Trophoblast cell (in vitro differentiated cells and primary cell): ENCODE measurements around the gene HPRT1.

Source experiments
- DNase-seq, 2 donors: peaks; one replicate each; pipeline ENCODE4 v3.0.0-alpha.2; 2016
- H2AFZ ChIP-seq: 2 replicates; pipeline ENCODE4 v1.6.1; 2013; ENCODE audit warnings: low read length, moderate library complexity, mild to moderate bottlenecking; ENCODE audit not compliant: insufficient read depth, poor library complexity
- H2AK5ac ChIP-seq: 2 replicates; pipeline ENCODE4 v1.6.1; 2013; ENCODE audit warnings: mild to moderate bottlenecking, low read length
- H2BK120ac ChIP-seq: 2 replicates; pipeline ENCODE4 v1.6.1; 2013; ENCODE audit warnings: low read length, mild to moderate bottlenecking, moderate library complexity; ENCODE audit not compliant: insufficient read depth, poor library complexity
- H2BK12ac ChIP-seq: 2 replicates; pipeline ENCODE4 v1.6.1; 2013; ENCODE audit warnings: mild to moderate bottlenecking, low read length, moderate library complexity
- H2BK5ac ChIP-seq: 2 replicates; pipeline ENCODE4 v1.6.1; 2013; ENCODE audit warnings: low read length, low read depth, moderate library complexity, mild to moderate bottlenecking; ENCODE audit not compliant: poor library complexity
- H3K14ac ChIP-seq: 2 replicates; pipeline ENCODE4 v1.6.1; 2013; ENCODE audit warnings: mild to moderate bottlenecking, low read length
- H3K18ac ChIP-seq: 2 replicates; pipeline ENCODE4 v1.6.1; 2013; ENCODE audit warnings: mild to moderate bottlenecking, low read length
- H3K23ac ChIP-seq: 2 replicates; pipeline ENCODE4 v1.6.1; 2013; ENCODE audit warnings: low read length
- H3K27ac ChIP-seq: 2 replicates; pipeline ENCODE4 v1.5.1; 2013; ENCODE audit warnings: low read depth, mild to moderate bottlenecking, inconsistent platforms, low read length, moderate library complexity
- H3K27me3 ChIP-seq: 2 replicates; pipeline ENCODE4 v1.6.1; 2013; ENCODE audit warnings: inconsistent platforms, mild to moderate bottlenecking, low read length, moderate library complexity; ENCODE audit not compliant: insufficient read depth
- H3K36me3 ChIP-seq, 2 experiments: 1 replicate in 1 of 2; 2 replicates in 1 of 2; pipeline ENCODE4 v1.6.1; 2013; ENCODE audit warnings: low read length in 2 of 2, mild to moderate bottlenecking in 2 of 2, moderate library complexity in 1 of 2; ENCODE audit not compliant: insufficient read depth in 2 of 2, control insufficient read depth in 1 of 2
- H3K4ac ChIP-seq: 2 replicates; pipeline ENCODE4 v1.6.1; 2013; ENCODE audit warnings: low read depth, mild to moderate bottlenecking, low read length, moderate library complexity
- H3K4me1 ChIP-seq, 2 experiments: 1 replicate in 1 of 2; 2 replicates in 1 of 2; pipeline ENCODE4 v1.6.1; 2013; ENCODE audit warnings: low read length in 2 of 2, mild to moderate bottlenecking in 2 of 2, moderate library complexity in 1 of 2; ENCODE audit not compliant: insufficient read depth in 2 of 2, control insufficient read depth in 1 of 2
- H3K4me2 ChIP-seq: 2 replicates; pipeline ENCODE4 v1.6.1; 2013; ENCODE audit warnings: inconsistent platforms, mild to moderate bottlenecking, low read length, moderate library complexity
- H3K4me3 ChIP-seq: 2 replicates; pipeline ENCODE4 v1.5.1; 2013; ENCODE audit warnings: mild to moderate bottlenecking, low read depth, low read length, inconsistent platforms
- H3K79me1 ChIP-seq: one replicate; pipeline ENCODE4 v1.6.1; 2013; ENCODE audit warnings: low read length
- H3K79me2 ChIP-seq: 2 replicates; pipeline ENCODE4 v1.6.1; 2013; ENCODE audit warnings: low read length, mild to moderate bottlenecking; ENCODE audit not compliant: control insufficient read depth, insufficient read depth, poor library complexity
- H3K9ac ChIP-seq: 2 replicates; pipeline ENCODE4 v1.6.1; 2013; ENCODE audit warnings: mild to moderate bottlenecking, low read length
- H3K9me3 ChIP-seq: 2 replicates; pipeline ENCODE4 v1.6.1; 2013; ENCODE audit warnings: low read depth, mild to moderate bottlenecking, control low read depth, inconsistent platforms, low read length; ENCODE audit not compliant: insufficient read depth
- H4K12ac ChIP-seq: 2 replicates; pipeline ENCODE4 v1.6.1; 2013; ENCODE audit warnings: low read depth, mild to moderate bottlenecking, low read length, moderate library complexity
- H4K8ac ChIP-seq: 2 replicates; pipeline ENCODE4 v1.6.1; 2013; ENCODE audit warnings: low read depth, mild to moderate bottlenecking, low read length, moderate library complexity
- H4K91ac ChIP-seq: one replicate; pipeline ENCODE4 v1.6.1; 2013; ENCODE audit warnings: low read depth, mild to moderate bottlenecking, low read length, moderate library complexity
- WGBS: extraction: QIAGEN DNeasy Blood & Tissue Kit; methylation state at CpG from one replicate; pipeline ENCODE4 v1.1.7; 2013; ENCODE audit warnings: missing lambda C conversion rate; ENCODE audit not compliant: insufficient read length, insufficient coverage; ENCODE audit errors: extremely low coverage; 5-methylcytosine and 5-hydroxymethylcytosine counted together

Gene HPRT1

GRCh38 chrX:134533352-134533751 lies 73.4 kb downstream of the HPRT1 start:
- Histone ChIP-seq H3K4ac (no peak overlapping the region), H3K18ac (no peak overlapping the region), H4K91ac (no peak overlapping the region), H3K9me3 (no peaks in the 10 kb centered on the region), H3K4me3 (no peak overlapping the region), H3K79me1 (no peaks in the 10 kb centered on the region), H3K23ac (no peak overlapping the region), H3K4me2 (no peak overlapping the region), H4K12ac (no peak overlapping the region), H3K9ac (no peak overlapping the region), H3K36me3 (no peaks in the 10 kb centered on the region), H2AFZ (no peak overlapping the region), H2BK120ac (no peak overlapping the region), H3K14ac (no peak overlapping the region), H4K8ac (no peak overlapping the region), H2BK12ac (no peak overlapping the region), H2AK5ac (no peak overlapping the region), H3K27me3 (no peaks in the 10 kb centered on the region), H2BK5ac (no peak overlapping the region), H3K27ac (no peak overlapping the region), H3K79me2 (no peaks in the 10 kb centered on the region), H3K4me1 (peaks cover 14% of the 10 kb centered on the region in 2 experiments)
- DNase-seq = no peak
- no CpG with 5 or more reads among the region's 9 CpGs for whole genome bisulfite sequencing

DNA sequence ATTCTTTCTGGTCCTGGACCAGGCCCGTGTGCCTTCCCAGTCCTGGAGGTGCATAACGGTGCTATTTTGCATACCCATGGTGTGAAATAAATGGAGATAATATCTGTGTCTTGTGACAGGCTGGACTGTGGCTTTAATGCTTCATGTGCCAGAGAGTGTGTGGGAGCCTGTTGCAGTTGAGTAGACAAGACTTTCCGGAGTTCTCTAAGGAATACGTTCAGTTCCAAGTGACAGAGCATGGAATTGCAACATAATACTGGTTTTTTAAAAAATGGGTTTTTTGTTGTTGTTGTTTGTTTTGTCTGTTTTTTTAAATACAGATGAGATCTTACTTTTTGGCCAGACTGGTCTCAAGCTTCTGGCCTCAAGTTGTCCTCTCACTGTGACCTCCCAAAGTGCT lies 74.0 kb downstream of the HPRT1 start:
- H3K27me3 ChIP-seq = no peaks in the 10 kb centered on the region
- H3K36me3 ChIP-seq = no peaks in the 10 kb centered on the region
- no peak overlapping the region for H3K23ac ChIP-seq
- DNase-seq = peak in 1 of 2 donors; percentile 46
- no peak overlapping the region for H2AFZ ChIP-seq
- H3K18ac ChIP-seq = no peak overlapping the region
- WGBS = no CpG with 5 or more reads among the region's 4 CpGs
- no peaks in the 10 kb centered on the region for H3K9me3 ChIP-seq
- no peak overlapping the region for H4K12ac ChIP-seq
- no peak overlapping the region for H3K27ac ChIP-seq
- H3K4me1 ChIP-seq = peaks cover 11 to 14% of the 10 kb centered on the region in 2 experiments
- no peak overlapping the region for H4K91ac ChIP-seq
- H3K4me3 ChIP-seq = no peak overlapping the region
- no peaks in the 10 kb centered on the region for H3K79me1 ChIP-seq
- H3K14ac ChIP-seq = no peak overlapping the region
- no peak overlapping the region for H3K4ac ChIP-seq
- no peak overlapping the region for H2BK120ac ChIP-seq
- no peak overlapping the region for H4K8ac ChIP-seq
- H3K4me2 ChIP-seq = no peak overlapping the region
- H2BK12ac ChIP-seq = no peak overlapping the region
- H2AK5ac ChIP-seq = no peak overlapping the region
- H2BK5ac ChIP-seq = no peak overlapping the region
- H3K9ac ChIP-seq = no peak overlapping the region
- H3K79me2 ChIP-seq = no peaks in the 10 kb centered on the region

GRCh38 chrX:134537179-134537955 lies 77.4 kb downstream of the HPRT1 start:
- no peak overlapping the region for H3K23ac ChIP-seq
- no peak overlapping the region for H2AK5ac ChIP-seq

GRCh38 chrX:134538316-134538715 lies 78.4 kb downstream of the HPRT1 start:
- no peak overlapping the region for H2AK5ac ChIP-seq
- H3K36me3 ChIP-seq = no peaks in the 10 kb centered on the region
- H3K27ac ChIP-seq = no peak overlapping the region
- H4K12ac ChIP-seq = no peak overlapping the region
- no peak overlapping the region for H3K18ac ChIP-seq
- no peak overlapping the region for H3K4me3 ChIP-seq
- H3K23ac ChIP-seq = no peak overlapping the region
- no peaks in the 10 kb centered on the region for H3K79me2 ChIP-seq
- H3K4me1 ChIP-seq = peaks cover 8 to 9% of the 10 kb centered on the region in 2 experiments
- no peak overlapping the region for H2AFZ ChIP-seq
- no peak overlapping the region for H2BK120ac ChIP-seq
- H3K79me1 ChIP-seq = no peaks in the 10 kb centered on the region
- no peak overlapping the region for H4K8ac ChIP-seq
- no peak overlapping the region for H3K4me2 ChIP-seq
- H3K4ac ChIP-seq = no peak overlapping the region
- H3K14ac ChIP-seq = no peak overlapping the region
- no peak overlapping the region for H2BK12ac ChIP-seq
- H3K27me3 ChIP-seq = no peaks in the 10 kb centered on the region
- no peak overlapping the region for H2BK5ac ChIP-seq
- no peak overlapping the region for H3K9ac ChIP-seq
- no peaks in the 10 kb centered on the region for H3K9me3 ChIP-seq
- DNase-seq = no peak
- H4K91ac ChIP-seq = no peak overlapping the region
- WGBS = no CpG with 5 or more reads among the region's 5 CpGs

More at GRCh38 chrX:134537179-134537955, 77.4 kb downstream of the HPRT1 start:
- H4K91ac ChIP-seq = no peak overlapping the region
- WGBS = no CpG with 5 or more reads among the region's 5 CpGs
- H2BK120ac ChIP-seq = no peak overlapping the region
- no peaks in the 10 kb centered on the region for H3K79me1 ChIP-seq
- no peak overlapping the region for H3K14ac ChIP-seq
- peaks cover 9 to 14% of the 10 kb centered on the region in 2 experiments for H3K4me1 ChIP-seq
- H3K79me2 ChIP-seq = no peaks in the 10 kb centered on the region
- no peaks in the 10 kb centered on the region for H3K36me3 ChIP-seq
- no peak overlapping the region for H2AFZ ChIP-seq
- H2BK5ac ChIP-seq = no peak overlapping the region
- H4K12ac ChIP-seq = no peak overlapping the region
- no peak overlapping the region for H3K4me3 ChIP-seq
- no peaks in the 10 kb centered on the region for H3K27me3 ChIP-seq
- no peak overlapping the region for H3K9ac ChIP-seq
- H3K4me2 ChIP-seq = no peak overlapping the region
- H3K18ac ChIP-seq = no peak overlapping the region
- no peak overlapping the region for H3K4ac ChIP-seq
- H3K9me3 ChIP-seq = no peaks in the 10 kb centered on the region
- no peak overlapping the region for H4K8ac ChIP-seq
- peak; percentile 46 to 63 for DNase-seq
- H3K27ac ChIP-seq = no peak overlapping the region
- peak overlapping the region; percentile 64 for H2BK12ac ChIP-seq
